ENCODE data around the gene LSM10.

Gene LSM10

DNA sequence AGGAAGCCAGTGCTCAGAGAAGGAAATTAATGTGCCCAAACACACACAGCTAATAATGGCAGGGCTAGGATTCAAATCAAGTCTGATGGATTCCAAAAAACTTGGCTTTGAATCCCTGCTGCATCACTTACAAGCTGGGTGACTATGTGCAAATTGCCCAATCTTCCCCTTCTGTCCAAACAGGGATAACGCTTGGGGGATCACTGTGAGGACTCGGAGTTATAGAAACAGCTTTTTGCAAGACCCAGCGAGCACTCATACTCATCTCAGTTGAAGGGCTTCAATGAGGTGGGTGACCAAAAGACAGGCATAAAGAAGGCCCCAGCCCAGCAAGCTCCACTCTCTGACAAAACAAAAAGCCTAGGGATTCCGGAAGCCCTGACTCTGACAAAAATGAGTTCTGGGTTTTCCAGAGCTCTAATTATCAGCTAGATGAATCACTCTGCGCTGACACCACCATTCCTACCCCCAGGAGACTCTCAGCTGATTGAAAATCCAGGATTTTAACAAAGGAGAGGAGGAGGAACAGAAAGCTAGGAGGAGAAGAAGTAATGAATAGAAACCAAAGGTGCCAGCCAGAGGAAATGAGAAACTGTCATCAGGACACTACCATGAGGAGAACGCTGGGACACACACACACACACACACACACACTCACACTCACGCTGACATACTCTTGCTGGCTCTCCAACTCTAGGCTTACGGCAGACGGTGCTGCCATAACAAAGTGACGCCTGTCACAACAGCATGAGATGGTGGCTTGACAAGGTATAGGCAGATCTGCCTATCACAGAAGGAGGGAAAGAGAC lies 10.4 kb downstream of the LSM10 start:
- no peak for TF ChIP-seq POLR2AphosphoS5 (IDR thresholded peaks at IDR 0.05; ENCODE audit: low read depth, low read length)
- TF ChIP-seq SIN3A (IDR thresholded peaks at IDR 0.05; ENCODE audit: borderline replicate concordance, insufficient read depth, low read length): peak; percentile 75; the same call in 1 of the 2 replicates
- TF ChIP-seq FOXP2 (optimal IDR thresholded peaks at IDR 0.05; ENCODE audit: borderline replicate concordance, extremely low read depth, extremely low read length, insufficient read depth): no peak
- TF ChIP-seq, protein P1, sequence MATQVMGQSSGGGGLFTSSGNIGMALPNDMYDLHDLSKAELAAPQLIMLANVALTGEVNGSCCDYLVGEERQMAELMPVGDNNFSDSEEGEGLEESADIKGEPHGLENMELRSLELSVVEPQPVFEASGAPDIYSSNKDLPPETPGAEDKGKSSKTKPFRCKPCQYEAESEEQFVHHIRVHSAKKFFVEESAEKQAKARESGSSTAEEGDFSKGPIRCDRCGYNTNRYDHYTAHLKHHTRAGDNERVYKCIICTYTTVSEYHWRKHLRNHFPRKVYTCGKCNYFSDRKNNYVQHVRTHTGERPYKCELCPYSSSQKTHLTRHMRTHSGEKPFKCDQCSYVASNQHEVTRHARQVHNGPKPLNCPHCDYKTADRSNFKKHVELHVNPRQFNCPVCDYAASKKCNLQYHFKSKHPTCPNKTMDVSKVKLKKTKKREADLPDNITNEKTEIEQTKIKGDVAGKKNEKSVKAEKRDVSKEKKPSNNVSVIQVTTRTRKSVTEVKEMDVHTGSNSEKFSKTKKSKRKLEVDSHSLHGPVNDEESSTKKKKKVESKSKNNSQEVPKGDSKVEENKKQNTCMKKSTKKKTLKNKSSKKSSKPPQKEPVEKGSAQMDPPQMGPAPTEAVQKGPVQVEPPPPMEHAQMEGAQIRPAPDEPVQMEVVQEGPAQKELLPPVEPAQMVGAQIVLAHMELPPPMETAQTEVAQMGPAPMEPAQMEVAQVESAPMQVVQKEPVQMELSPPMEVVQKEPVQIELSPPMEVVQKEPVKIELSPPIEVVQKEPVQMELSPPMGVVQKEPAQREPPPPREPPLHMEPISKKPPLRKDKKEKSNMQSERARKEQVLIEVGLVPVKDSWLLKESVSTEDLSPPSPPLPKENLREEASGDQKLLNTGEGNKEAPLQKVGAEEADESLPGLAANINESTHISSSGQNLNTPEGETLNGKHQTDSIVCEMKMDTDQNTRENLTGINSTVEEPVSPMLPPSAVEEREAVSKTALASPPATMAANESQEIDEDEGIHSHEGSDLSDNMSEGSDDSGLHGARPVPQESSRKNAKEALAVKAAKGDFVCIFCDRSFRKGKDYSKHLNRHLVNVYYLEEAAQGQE (IDR thresholded peaks at IDR 0.05; ENCODE audit: insufficient read depth in 1 of 2, low read depth in 2 of 2, low read length in 2 of 2): no peak; a peak in 1 of 4 replicates

DNA sequence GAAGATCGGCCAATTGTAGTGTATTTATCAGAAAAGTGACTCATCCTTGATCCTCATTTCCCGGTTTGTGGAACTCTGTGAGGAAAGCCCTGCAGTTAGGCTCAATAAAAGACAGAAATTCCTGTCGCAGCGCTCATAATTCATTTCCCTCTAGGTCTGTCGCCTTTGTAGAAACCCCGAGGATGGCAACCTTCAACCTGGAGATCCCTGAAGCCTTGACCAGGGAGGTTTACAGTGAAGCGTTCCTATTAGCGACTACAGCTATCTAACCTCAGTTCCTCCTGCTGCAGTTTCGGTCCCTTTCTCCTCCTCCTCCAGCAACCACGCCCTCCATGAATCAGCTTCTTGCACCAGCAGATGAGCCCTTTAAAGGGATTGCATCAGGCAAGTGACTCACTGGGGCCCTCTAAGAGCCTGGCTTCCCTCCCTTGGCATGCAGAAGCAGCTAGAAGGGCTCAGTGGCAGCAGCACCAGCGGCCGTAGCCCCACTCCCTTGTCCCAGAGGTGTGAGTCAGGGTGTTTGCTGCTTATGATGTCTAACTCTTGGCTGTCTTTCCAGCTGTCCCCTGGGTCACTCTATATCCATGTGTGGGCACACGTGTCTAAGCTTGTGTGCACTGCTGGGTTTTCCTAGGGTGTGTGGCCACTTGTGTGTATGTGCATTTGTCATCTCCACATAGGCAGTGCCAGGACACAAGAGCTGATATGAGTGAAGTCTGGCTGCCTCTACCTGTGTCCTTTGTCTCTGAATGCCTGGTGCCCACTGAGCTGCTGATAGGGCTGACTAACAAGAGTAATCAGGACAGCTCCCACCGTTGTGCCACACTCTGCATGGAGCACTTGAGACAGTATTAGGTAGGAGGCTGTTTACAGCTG lies 11.2 kb downstream of the LSM10 start:
- peak; percentile 65; the same call in 1 of the 2 replicates for TF ChIP-seq TAF1 (IDR thresholded peaks at IDR 0.05; ENCODE audit: borderline replicate concordance, insufficient read depth, low read length)
- TF ChIP-seq, protein P1 (IDR thresholded peaks at IDR 0.05; ENCODE audit: insufficient read depth in 1 of 2, low read depth in 2 of 2, low read length in 2 of 2): no peak; a peak in 1 of 4 replicates
- peak; percentile 83 for TF ChIP-seq POLR2AphosphoS5 (IDR thresholded peaks at IDR 0.05; ENCODE audit: low read depth, low read length)
- TF ChIP-seq SIN3A (IDR thresholded peaks at IDR 0.05; ENCODE audit: borderline replicate concordance, insufficient read depth, low read length): peak; percentile 100
- peak; percentile 52 for TF ChIP-seq FOXP2 (optimal IDR thresholded peaks at IDR 0.05; ENCODE audit: borderline replicate concordance, extremely low read depth, extremely low read length, insufficient read depth)

DNA sequence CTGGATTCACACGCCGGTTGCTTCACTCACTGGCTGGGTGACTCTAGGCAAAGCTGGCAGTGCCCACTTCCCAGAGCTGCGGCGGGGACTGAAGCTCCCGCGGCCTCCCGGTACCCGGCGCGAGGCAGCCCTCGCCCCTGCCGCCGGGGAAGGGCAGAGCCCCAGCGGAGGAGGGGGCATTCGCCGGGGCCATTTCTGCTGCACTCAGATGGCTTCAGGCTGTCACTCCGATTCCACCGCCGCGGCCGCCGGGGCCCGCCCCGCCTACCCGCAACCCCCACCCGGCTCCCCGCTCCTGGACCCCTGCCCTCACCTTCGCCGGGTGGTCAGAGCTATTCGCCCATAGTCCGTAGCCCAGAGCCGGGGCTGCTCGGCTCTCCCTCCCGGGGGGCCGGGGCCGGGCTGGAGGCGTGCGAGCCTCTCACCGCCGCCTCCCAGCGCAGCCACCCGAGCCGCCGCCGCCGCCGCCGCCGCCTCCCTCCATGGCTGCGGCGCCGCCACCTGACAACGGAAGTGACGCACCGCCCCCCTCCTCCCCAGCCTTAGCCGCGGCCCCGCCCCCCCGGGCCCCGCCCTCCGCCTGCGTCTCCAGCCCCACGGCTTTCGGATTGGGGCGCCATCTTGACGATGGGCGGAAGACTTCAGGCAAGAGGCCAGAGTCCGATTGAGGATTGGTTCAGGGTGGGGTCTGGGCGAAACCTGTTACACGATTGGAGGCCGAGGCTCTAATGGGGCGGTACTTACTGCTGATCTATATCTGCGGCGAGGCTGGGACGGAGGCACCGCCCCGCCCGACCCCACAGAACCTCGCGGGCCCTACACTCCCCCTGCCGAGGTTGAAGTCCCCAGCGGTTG lies 12.1 kb downstream of the LSM10 start, which contains the start of gene STK40:
Gene STK40 (minus strand): TSS at position 515 of the 855 bp plus-strand sequence. CDS start 24,592 bp downstream, outside the sequence.
- TF ChIP-seq FOXP2 (optimal IDR thresholded peaks at IDR 0.05; ENCODE audit: borderline replicate concordance, extremely low read depth, extremely low read length, insufficient read depth) (no peak), TAF1 (IDR thresholded peaks at IDR 0.05; ENCODE audit: borderline replicate concordance, insufficient read depth, low read length) (no peak), POLR2AphosphoS5 (IDR thresholded peaks at IDR 0.05; ENCODE audit: low read depth, low read length) (no peak), SIN3A (IDR thresholded peaks at IDR 0.05; ENCODE audit: borderline replicate concordance, insufficient read depth, low read length) (no peak; the same call in 1 of the 2 replicates)
- TF ChIP-seq, protein P1 (IDR thresholded peaks at IDR 0.05; ENCODE audit: insufficient read depth in 1 of 2, low read depth in 2 of 2, low read length in 2 of 2): no peak

GRCh38 chr1:36384542-36385409 lies 12.9 kb downstream of the LSM10 start:
- TF ChIP-seq FOXP2 (optimal IDR thresholded peaks at IDR 0.05; ENCODE audit: borderline replicate concordance, extremely low read depth, extremely low read length, insufficient read depth) (no peak), SIN3A (IDR thresholded peaks at IDR 0.05; ENCODE audit: borderline replicate concordance, insufficient read depth, low read length) (no peak), TAF1 (IDR thresholded peaks at IDR 0.05; ENCODE audit: borderline replicate concordance, insufficient read depth, low read length) (peak; percentile 47; the same call in 1 of the 2 replicates), POLR2AphosphoS5 (IDR thresholded peaks at IDR 0.05; ENCODE audit: low read depth, low read length) (no peak)
- TF ChIP-seq, protein P1 (IDR thresholded peaks at IDR 0.05; ENCODE audit: insufficient read depth in 1 of 2, low read depth in 2 of 2, low read length in 2 of 2): no peak

Measured in PFSK-1 (cell line).